ENCODE measurements around the gene NOSTRIN. TPM values are rescaled to one million over a fixed set of nuclear protein-coding genes. Genes with fewer than 3 reads are reported as not detected.
A peak's percentile ranks its signal among the peaks of the same experiment; 100 is the strongest.

NOSTRIN gene
- total and polyA plus RNA-seq, 10 donors, result 3.5 to 20.3 (median 10.0) TPM

GRCh38 chr2:168814046-168814445, 11.6 kb downstream of the NOSTRIN start:
- 60 to 91% (median 82%) methylated on average over 2 of the region's 2 CpGs for whole genome bisulfite sequencing, 5 donors
- Histone ChIP-seq H3K9me3 (no peaks in the 10 kb centered on the region), H3K27ac (no peak overlapping the region), H3K36me3 (no peaks in the 10 kb centered on the region), H3K4me1 (no peaks in the 10 kb centered on the region), H3K4me3 (no peak overlapping the region), H3K27me3 (replicated peaks in 1 of 7) (no peaks in the 10 kb centered on the region)
- TF ChIP-seq POLR2A (IDR thresholded peaks at IDR 0.05) (no peak), POLR2AphosphoS5 (IDR thresholded peaks at IDR 0.05) (no peak), CTCF (IDR thresholded peaks at IDR 0.05 in 8 of 11, conservative IDR thresholded peaks at IDR 0.05 in 3 of 11) (no peak)
- intact Hi-C loops (cut with DNase I; ENCODE audit: low total_unique reads), result no loop called here
- no peak for DNase-seq

- Histone ChIP-seq H3K36me3 (no peaks in the 10 kb centered on the region), H3K4me1 (no peaks in the 10 kb centered on the region), H3K27ac (no peak overlapping the region), H3K9me3 (no peaks in the 10 kb centered on the region), H3K4me3 (no peak overlapping the region), H3K27me3 (replicated peaks in 1 of 7) (no peaks in the 10 kb centered on the region)
- no peak for DNase-seq
- intact Hi-C loops (cut with DNase I; ENCODE audit: low total_unique reads), result no loop called here
- no peak for TF ChIP-seq POLR2A (IDR thresholded peaks at IDR 0.05)
- TF ChIP-seq POLR2AphosphoS5 (IDR thresholded peaks at IDR 0.05), result no peak
- TF ChIP-seq CTCF (IDR thresholded peaks at IDR 0.05 in 8 of 11, conservative IDR thresholded peaks at IDR 0.05 in 3 of 11), result no peak
- WGBS, 5 donors, result 87 to 100% (median 98%) methylated on average over 1 of the region's 1 CpG
Observed at GRCh38 chr2:168814939-168815907, 12.8 kb downstream of the NOSTRIN start.

GRCh38 chr2:168816369-168816768, 13.9 kb downstream of the NOSTRIN start:
- no peak for DNase-seq
- 84 to 90% (median 88%) methylated on average over 3 of the region's 3 CpGs for WGBS, 5 donors
- intact Hi-C loops (cut with DNase I; ENCODE audit: low total_unique reads), result no loop called here
- H3K36me3 ChIP-seq, result no peaks in the 10 kb centered on the region
- H3K4me1 ChIP-seq, result no peaks in the 10 kb centered on the region
- no peaks in the 10 kb centered on the region for H3K9me3 ChIP-seq
- no peaks in the 10 kb centered on the region for H3K27me3 ChIP-seq (replicated peaks in 1 of 7)
- no peak overlapping the region for H3K27ac ChIP-seq
- TF ChIP-seq CTCF (IDR thresholded peaks at IDR 0.05 in 8 of 11, conservative IDR thresholded peaks at IDR 0.05 in 3 of 11), result no peak
- no peak for TF ChIP-seq POLR2AphosphoS5 (IDR thresholded peaks at IDR 0.05)
- TF ChIP-seq POLR2A (IDR thresholded peaks at IDR 0.05), result no peak
- no peak overlapping the region for H3K4me3 ChIP-seq

- Histone ChIP-seq H3K27me3 (replicated peaks in 1 of 7) (no peaks in the 10 kb centered on the region), H3K36me3 (no peaks in the 10 kb centered on the region), H3K9me3 (no peaks in the 10 kb centered on the region), H3K4me3 (peak overlapping the region in 1 of 8 donors; percentile 19), H3K4me1 (no peaks in the 10 kb centered on the region), H3K27ac (no peak overlapping the region)
- TF ChIP-seq CTCF (IDR thresholded peaks at IDR 0.05 in 8 of 11, conservative IDR thresholded peaks at IDR 0.05 in 3 of 11) (no peak), POLR2A (IDR thresholded peaks at IDR 0.05) (no peak), POLR2AphosphoS5 (IDR thresholded peaks at IDR 0.05) (no peak)
- intact Hi-C loops (cut with DNase I; ENCODE audit: low total_unique reads), result no loop called here
- no peak for DNase-seq
- 58 to 82% (median 74%) methylated on average over 10 of the region's 10 CpGs for WGBS, 5 donors
Observed at GRCh38 chr2:168819050-168819715, 16.7 kb downstream of the NOSTRIN start.
